K562 (cell line): ENCODE measurements around the gene NR5A2. TPM values are rescaled to one million over a fixed set of nuclear protein-coding genes. Genes with fewer than 3 reads are reported as not detected.

Source experiments
- FOS ChIP-seq: IDR thresholded peaks from 3 replicates; pipeline ENCODE4 v1.6.1; 2011; ENCODE audit not compliant: insufficient read length; ENCODE audit errors: extremely low read depth
- FOXP1 ChIP-seq: sonication (generic); formaldehyde crosslinking; IDR thresholded peaks from 2 replicates; pipeline ENCODE4 v1.8.0; 2022; ENCODE audit warnings: mild to moderate bottlenecking, missing genetic modification reagents
- GABPA ChIP-seq: fragments of 200-800 bp; sonication (Bioruptor generic); conservative IDR thresholded peaks from 2 replicates; pipeline ENCODE4 v1.6.1; 2016; ENCODE audit warnings: low read depth, missing genetic modification characterization, missing compliant biosample characterization
- GABPB2 ChIP-seq: fragments of 250-450 bp; sonication (Bioruptor Pico); conservative IDR thresholded peaks from 2 replicates; pipeline ENCODE4 v1.5.1; 2021; ENCODE audit warnings: mild to moderate bottlenecking
- KAT2B ChIP-seq: IDR thresholded peaks from one replicate; pipeline ENCODE4 v1.6.1; 2012; ENCODE audit warnings: low read depth, mild to moderate bottlenecking, control low read depth, inconsistent platforms, low read length, moderate library complexity
- MAFG ChIP-seq: fragments of 450-650 bp; conservative IDR thresholded peaks from 2 replicates; pipeline ENCODE4 v1.6.1; 2016; ENCODE audit warnings: missing genetic modification characterization, missing compliant biosample characterization
- MTF1 ChIP-seq: fragments of 250-450 bp; sonication (Bioruptor Pico); IDR thresholded peaks from 2 replicates; pipeline ENCODE4 v1.9.0; 2021; ENCODE audit warnings: moderate library complexity, mild to moderate bottlenecking, inconsistent platforms, borderline replicate concordance
- POLR2AphosphoS5 ChIP-seq: IDR thresholded peaks from 2 replicates; pipeline ENCODE4 v1.6.1; 2011; ENCODE audit warnings: mild to moderate bottlenecking, low read depth, low read length, moderate library complexity; ENCODE audit not compliant: control insufficient read depth, insufficient read depth
- RB1 ChIP-seq: fragments of 450-650 bp; IDR thresholded peaks from 2 replicates; pipeline ENCODE4 v1.6.1; 2017; ENCODE audit warnings: low read depth, mild to moderate bottlenecking
- RFX7 ChIP-seq: fragments of 250-450 bp; sonication (Bioruptor Pico); IDR thresholded peaks from 2 replicates; pipeline ENCODE4 v1.5.1; 2021; ENCODE audit warnings: mild to moderate bottlenecking
- SRSF7 ChIP-seq: fragments of 200-400 bp; formaldehyde crosslinking; optimal IDR thresholded peaks from 2 replicates; pipeline ENCODE3; 2017; ENCODE audit warnings: mild to moderate bottlenecking, low read depth, low read length
- TAF1 ChIP-seq: IDR thresholded peaks from 2 replicates; pipeline ENCODE4 v1.6.1; 2011; ENCODE audit warnings: mild to moderate bottlenecking, low read length, moderate library complexity; ENCODE audit not compliant: insufficient read depth, control insufficient read depth, severe bottlenecking; ENCODE audit errors: extremely low read depth
- TEAD2 ChIP-seq: fragments of 450-650 bp; IDR thresholded peaks from 2 replicates; pipeline ENCODE4 v1.6.1; 2016; ENCODE audit warnings: missing genetic modification characterization, control low read depth, missing compliant biosample characterization
- ZBTB1 ChIP-seq: sonication (generic); formaldehyde crosslinking; IDR thresholded peaks from 2 replicates; pipeline ENCODE4 v1.8.1; 2023; ENCODE audit warnings: missing genetic modification reagents, low read depth, mild to moderate bottlenecking, borderline replicate concordance
- ZFP30 ChIP-seq: fragments of 250-450 bp; sonication (Bioruptor Pico); IDR thresholded peaks from 2 replicates; pipeline ENCODE4 v1.8.0; 2022; ENCODE audit warnings: moderate library complexity, mild to moderate bottlenecking, inconsistent platforms, borderline replicate concordance
- ZNF253 ChIP-seq: fragments of 250-450 bp; sonication (Bioruptor Pico); conservative IDR thresholded peaks from 2 replicates; pipeline ENCODE4 v1.6.1; 2021; ENCODE audit warnings: mild to moderate bottlenecking
- ZNF561 ChIP-seq: fragments of 450-650 bp; formaldehyde crosslinking; conservative IDR thresholded peaks from 2 replicates; pipeline ENCODE4 v1.4.0; 2020; ENCODE audit warnings: mild to moderate bottlenecking, moderate library complexity
- ZNF644 ChIP-seq: fragments of 200-800 bp; sonication (Bioruptor generic); IDR thresholded peaks from 2 replicates; pipeline ENCODE4 v1.6.1; 2016; ENCODE audit warnings: low read depth, missing genetic modification characterization, missing compliant biosample characterization
- ZNF699 ChIP-seq: fragments of 250-450 bp; sonication (Bioruptor Pico); IDR thresholded peaks from 2 replicates; pipeline ENCODE4 v1.8.0; 2021; ENCODE audit warnings: mild to moderate bottlenecking, moderate library complexity; ENCODE audit not compliant: insufficient replicate concordance
- polyA plus RNA-seq, 8 experiments: library from polyadenylated mRNA; depleted of rRNA in 4 of 8; stranded (reverse) in 5 of 8; unstranded in 3 of 8; fragments of >200 nt; fragmentation: Nextera tagmentation in 2 of 8; fragmentation: Illumina TruSeq in 1 of 8; extraction: Ambion mirVana in 2 of 8; extraction: Trizol in 1 of 8; gene quantifications; 2 replicates each; pipeline versions ENCODE4 v1.2.1 to v1.2.3, GENCODE V29; 2011 to 2014; ENCODE audit warnings: inconsistent platforms in 1 of 8, missing spikeins in 1 of 8
- total RNA-seq, 7 experiments: library from RNA; depleted of rRNA in 6 of 7; stranded (reverse); fragments of >200 nt in 6 of 7; fragmentation: Illumina TruSeq in 2 of 7; extraction: Trizol in 2 of 7; gene quantifications; 2 replicates each; pipeline versions ENCODE4 v1.2.1 to v1.2.3, GENCODE V29; 2011 to 2021; ENCODE audit warnings: low replicate concordance in 1 of 7
- TF ChIP-seq, protein P1 (sequence below), 2 experiments: fragments of 450-650 bp; IDR thresholded peaks; 2 replicates each; pipeline ENCODE4 v1.6.1; 2016
- TF ChIP-seq, protein P2 (sequence below): fragments of 250-450 bp; sonication (Bioruptor Pico); IDR thresholded peaks from 2 replicates; pipeline ENCODE4 v1.8.0; 2022; ENCODE audit warnings: moderate library complexity, mild to moderate bottlenecking, inconsistent platforms
- TF ChIP-seq, protein P3 (sequence below): fragments of 450-650 bp; IDR thresholded peaks from 2 replicates; pipeline ENCODE4 v1.6.1; 2016; ENCODE audit warnings: borderline replicate concordance
- TF ChIP-seq, protein P4 (sequence below): sonication (generic); formaldehyde crosslinking; IDR thresholded peaks from 2 replicates; pipeline ENCODE4 v1.8.0; 2022; ENCODE audit warnings: mild to moderate bottlenecking, low read depth, missing genetic modification reagents

The NR5A2 gene
- total and polyA plus RNA-seq, 9 of the 15 experiments (the other 6 are each of a cell fraction or from before 2014, with no cell fraction given), result 0.13 to 0.40 (median 0.29) TPM

DNA sequence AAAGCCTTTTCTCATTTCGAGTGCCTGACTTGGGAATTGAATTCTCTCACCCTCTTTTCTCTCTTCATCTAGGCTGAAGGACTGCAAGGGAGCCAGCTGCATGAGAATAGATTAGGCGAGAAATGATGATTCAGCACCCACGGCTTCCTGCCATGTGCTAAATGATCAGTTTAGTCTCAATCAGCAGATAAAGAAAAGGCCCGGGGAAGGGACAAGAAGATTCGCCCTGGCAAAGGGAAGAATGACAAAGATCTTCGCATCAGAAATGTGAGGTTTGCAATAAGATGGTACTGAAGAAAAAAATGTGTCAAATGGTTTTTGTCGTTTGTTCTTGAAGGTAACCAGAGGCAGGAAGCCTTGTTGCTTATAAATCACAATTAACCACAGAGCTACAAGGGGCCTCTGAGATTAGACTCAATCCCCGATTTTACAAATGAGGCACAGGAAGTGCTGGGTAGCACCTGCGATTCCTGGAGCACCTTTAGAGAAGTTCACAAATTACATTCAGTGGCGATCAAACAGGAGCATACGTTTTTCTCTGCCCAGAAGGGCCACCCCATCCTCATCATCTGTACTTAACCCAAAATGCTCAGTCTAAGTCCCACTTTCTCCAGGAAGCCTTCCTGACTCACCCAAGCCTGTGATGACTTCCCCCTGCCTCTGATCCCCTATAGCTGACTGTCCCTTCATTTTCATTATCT lies 198.9 kb downstream of the NR5A2 start (continued):
- TF ChIP-seq GABPA (tag) (no peak), ZNF253 (no peak), KAT2B (no peak), RFX7 (CRISPR knock-in tag) (no peak), ZBTB1 (CRISPR knock-in tag) (no peak), TAF1 (no peak), MAFG (tag) (peak; percentile 99), ZNF644 (tag) (no peak), ZNF699 (CRISPR knock-in tag) (no peak), FOS (no peak), MTF1 (CRISPR knock-in tag) (no peak), RB1 (no peak), GABPB2 (CRISPR knock-in tag) (no peak), ZFP30 (no peak), TEAD2 (no peak), SRSF7 (no peak), ZNF561 (CRISPR knock-in tag) (no peak), POLR2AphosphoS5 (peak; percentile 68), FOXP1 (CRISPR knock-in tag) (no peak)
- TF ChIP-seq, protein P1, sequence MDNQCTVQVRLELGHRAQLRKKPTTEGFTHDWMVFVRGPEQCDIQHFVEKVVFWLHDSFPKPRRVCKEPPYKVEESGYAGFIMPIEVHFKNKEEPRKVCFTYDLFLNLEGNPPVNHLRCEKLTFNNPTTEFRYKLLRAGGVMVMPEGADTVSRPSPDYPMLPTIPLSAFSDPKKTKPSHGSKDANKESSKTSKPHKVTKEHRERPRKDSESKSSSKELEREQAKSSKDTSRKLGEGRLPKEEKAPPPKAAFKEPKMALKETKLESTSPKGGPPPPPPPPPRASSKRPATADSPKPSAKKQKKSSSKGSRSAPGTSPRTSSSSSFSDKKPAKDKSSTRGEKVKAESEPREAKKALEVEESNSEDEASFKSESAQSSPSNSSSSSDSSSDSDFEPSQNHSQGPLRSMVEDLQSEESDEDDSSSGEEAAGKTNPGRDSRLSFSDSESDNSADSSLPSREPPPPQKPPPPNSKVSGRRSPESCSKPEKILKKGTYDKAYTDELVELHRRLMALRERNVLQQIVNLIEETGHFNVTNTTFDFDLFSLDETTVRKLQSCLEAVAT (IDR thresholded peaks at IDR 0.05), result no peak
- TF ChIP-seq, protein P2, sequence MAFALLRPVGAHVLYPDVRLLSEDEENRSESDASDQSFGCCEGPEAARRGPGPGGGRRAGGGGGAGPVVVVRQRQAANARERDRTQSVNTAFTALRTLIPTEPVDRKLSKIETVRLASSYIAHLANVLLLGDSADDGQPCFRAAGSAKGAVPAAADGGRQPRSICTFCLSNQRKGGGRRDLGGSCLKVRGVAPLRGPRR (CRISPR knock-in tag), result no peak
- TF ChIP-seq, protein P3, sequence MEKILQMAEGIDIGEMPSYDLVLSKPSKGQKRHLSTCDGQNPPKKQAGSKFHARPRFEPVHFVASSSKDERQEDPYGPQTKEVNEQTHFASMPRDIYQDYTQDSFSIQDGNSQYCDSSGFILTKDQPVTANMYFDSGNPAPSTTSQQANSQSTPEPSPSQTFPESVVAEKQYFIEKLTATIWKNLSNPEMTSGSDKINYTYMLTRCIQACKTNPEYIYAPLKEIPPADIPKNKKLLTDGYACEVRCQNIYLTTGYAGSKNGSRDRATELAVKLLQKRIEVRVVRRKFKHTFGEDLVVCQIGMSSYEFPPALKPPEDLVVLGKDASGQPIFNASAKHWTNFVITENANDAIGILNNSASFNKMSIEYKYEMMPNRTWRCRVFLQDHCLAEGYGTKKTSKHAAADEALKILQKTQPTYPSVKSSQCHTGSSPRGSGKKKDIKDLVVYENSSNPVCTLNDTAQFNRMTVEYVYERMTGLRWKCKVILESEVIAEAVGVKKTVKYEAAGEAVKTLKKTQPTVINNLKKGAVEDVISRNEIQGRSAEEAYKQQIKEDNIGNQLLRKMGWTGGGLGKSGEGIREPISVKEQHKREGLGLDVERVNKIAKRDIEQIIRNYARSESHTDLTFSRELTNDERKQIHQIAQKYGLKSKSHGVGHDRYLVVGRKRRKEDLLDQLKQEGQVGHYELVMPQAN, result no peak
- TF ChIP-seq, protein P4, sequence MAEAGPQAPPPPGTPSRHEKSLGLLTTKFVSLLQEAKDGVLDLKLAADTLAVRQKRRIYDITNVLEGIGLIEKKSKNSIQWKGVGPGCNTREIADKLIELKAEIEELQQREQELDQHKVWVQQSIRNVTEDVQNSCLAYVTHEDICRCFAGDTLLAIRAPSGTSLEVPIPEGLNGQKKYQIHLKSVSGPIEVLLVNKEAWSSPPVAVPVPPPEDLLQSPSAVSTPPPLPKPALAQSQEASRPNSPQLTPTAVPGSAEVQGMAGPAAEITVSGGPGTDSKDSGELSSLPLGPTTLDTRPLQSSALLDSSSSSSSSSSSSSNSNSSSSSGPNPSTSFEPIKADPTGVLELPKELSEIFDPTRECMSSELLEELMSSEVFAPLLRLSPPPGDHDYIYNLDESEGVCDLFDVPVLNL (CRISPR knock-in tag), result no peak
